ENCODE measurements around the gene PDE8B.

The PDE8B gene

DNA sequence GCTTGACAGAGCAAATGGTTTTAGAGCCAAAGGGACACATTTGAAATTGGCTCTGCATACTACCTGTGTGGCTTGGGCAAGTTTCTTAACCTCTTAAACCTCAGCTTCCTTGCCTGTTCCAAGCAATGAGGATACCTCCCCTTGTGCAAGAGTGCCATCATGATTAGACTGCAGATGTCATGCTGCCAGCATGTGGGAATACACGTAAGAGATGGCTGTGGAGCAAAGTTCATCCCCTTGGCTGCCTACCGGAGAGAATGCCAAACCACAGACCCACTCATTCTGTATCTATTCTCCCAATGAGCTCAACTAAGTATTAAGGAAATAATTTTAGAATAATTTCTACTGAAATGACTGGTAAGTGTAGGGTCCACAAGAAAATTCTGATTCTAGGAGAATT is 180.3 kb downstream of the PDE8B start:
- Histone ChIP-seq H3K4me3 (ENCODE audit: control insufficient read depth in 1 of 7, extremely low read depth in 1 of 7, insufficient read depth in 4 of 7, low read depth in 2 of 7, low read length in 6 of 7) (no peak overlapping the region), H3K27ac (ENCODE audit: insufficient read depth in 1 of 2, low read depth in 1 of 2, low read length in 2 of 2, poor library complexity in 1 of 2, severe bottlenecking in 2 of 2) (no peak overlapping the region), H3K27me3 (replicated peaks in 2 of 5; ENCODE audit: control insufficient read depth in 4 of 5, insufficient read depth in 5 of 5, low read length in 4 of 5) (no peaks in the 10 kb centered on the region), H3K9me3 (ENCODE audit: control extremely low read depth in 1 of 5, control insufficient read depth in 4 of 5, insufficient read depth in 2 of 5, low read depth in 1 of 5, low read length in 4 of 5) (no peaks in the 10 kb centered on the region), H3K36me3 (ENCODE audit: control insufficient read depth in 4 of 4, insufficient read depth in 4 of 4, low read length in 3 of 4) (no peaks in the 10 kb centered on the region), H3K4me1 (ENCODE audit: control extremely low read depth in 1 of 4, control insufficient read depth in 4 of 4, insufficient read depth in 4 of 4, low read length in 3 of 4) (no peaks in the 10 kb centered on the region)
- ChIA-PET CTCF (no interaction called here), POLR2A (no interaction called here)
- WGBS (ENCODE audit: insufficient coverage): no CpG with 5 or more reads among the region's 2 CpGs
- DNase-seq: no peak

- CTCF ChIA-PET: no interaction called here
- H3K36me3 ChIP-seq (ENCODE audit: control insufficient read depth in 4 of 4, insufficient read depth in 4 of 4, low read length in 3 of 4): no peaks in the 10 kb centered on the region
- H3K9me3 ChIP-seq (ENCODE audit: control extremely low read depth in 1 of 5, control insufficient read depth in 4 of 5, insufficient read depth in 2 of 5, low read depth in 1 of 5, low read length in 4 of 5): no peaks in the 10 kb centered on the region
- no peak overlapping the region for H3K27ac ChIP-seq (ENCODE audit: insufficient read depth in 1 of 2, low read depth in 1 of 2, low read length in 2 of 2, poor library complexity in 1 of 2, severe bottlenecking in 2 of 2)
- 93% methylated on average over 9 of the region's 10 CpGs for WGBS (ENCODE audit: insufficient coverage)
- no peak overlapping the region for H3K4me3 ChIP-seq (ENCODE audit: control insufficient read depth in 1 of 7, extremely low read depth in 1 of 7, insufficient read depth in 4 of 7, low read depth in 2 of 7, low read length in 6 of 7)
- DNase-seq: no peak
- POLR2A ChIA-PET: no interaction called here
- H3K27me3 ChIP-seq (replicated peaks in 2 of 5; ENCODE audit: control insufficient read depth in 4 of 5, insufficient read depth in 5 of 5, low read length in 4 of 5): no peaks in the 10 kb centered on the region
- H3K4me1 ChIP-seq (ENCODE audit: control extremely low read depth in 1 of 4, control insufficient read depth in 4 of 4, insufficient read depth in 4 of 4, low read length in 3 of 4): no peaks in the 10 kb centered on the region
These were observed 180.8 kb downstream of the PDE8B start for GRCh38 chr5:77391240-77391765.

GRCh38 chr5:77394064-77394715 is 183.7 kb downstream of the PDE8B start:
- no peaks in the 10 kb centered on the region for H3K4me1 ChIP-seq (ENCODE audit: control extremely low read depth in 1 of 4, control insufficient read depth in 4 of 4, insufficient read depth in 4 of 4, low read length in 3 of 4)
- H3K27me3 ChIP-seq (replicated peaks in 2 of 5; ENCODE audit: control insufficient read depth in 4 of 5, insufficient read depth in 5 of 5, low read length in 4 of 5): no peaks in the 10 kb centered on the region
- H3K4me3 ChIP-seq (ENCODE audit: control insufficient read depth in 1 of 7, extremely low read depth in 1 of 7, insufficient read depth in 4 of 7, low read depth in 2 of 7, low read length in 6 of 7): no peak overlapping the region
- POLR2A ChIA-PET: no interaction called here
- H3K9me3 ChIP-seq (ENCODE audit: control extremely low read depth in 1 of 5, control insufficient read depth in 4 of 5, insufficient read depth in 2 of 5, low read depth in 1 of 5, low read length in 4 of 5): no peaks in the 10 kb centered on the region
- no peak for DNase-seq
- CTCF ChIA-PET: no interaction called here
- WGBS (ENCODE audit: insufficient coverage): 96% methylated on average over 3 of the region's 3 CpGs
- no peaks in the 10 kb centered on the region for H3K36me3 ChIP-seq (ENCODE audit: control insufficient read depth in 4 of 4, insufficient read depth in 4 of 4, low read length in 3 of 4)
- no peak overlapping the region for H3K27ac ChIP-seq (ENCODE audit: insufficient read depth in 1 of 2, low read depth in 1 of 2, low read length in 2 of 2, poor library complexity in 1 of 2, severe bottlenecking in 2 of 2)

DNA sequence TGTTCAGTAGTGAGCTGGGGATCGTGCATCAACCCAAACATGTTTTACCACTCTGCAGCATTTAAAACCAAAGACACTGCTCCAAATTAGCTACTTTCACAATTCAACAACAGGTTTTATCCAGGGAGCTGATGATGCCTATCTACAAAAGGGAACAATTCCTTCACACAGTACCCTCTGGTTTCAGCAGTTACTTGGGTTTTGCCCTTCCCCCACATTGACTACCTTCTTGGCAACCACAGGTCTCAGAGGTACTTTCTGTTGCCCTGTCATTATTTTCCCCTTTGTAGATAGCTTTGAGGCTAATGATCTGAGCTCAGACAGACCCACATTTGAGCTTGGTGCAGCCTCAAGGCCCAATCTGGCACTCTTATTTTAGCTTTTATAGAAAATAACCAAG is 185.5 kb downstream of the PDE8B start:
- ChIA-PET POLR2A (no interaction called here), CTCF (interaction anchor here (0.8 kb wide), 1 partner anchor 301 kb away, joined by 3 read pairs; no protein-coding TSS in a partner anchor)
- H3K36me3 ChIP-seq (ENCODE audit: control insufficient read depth in 4 of 4, insufficient read depth in 4 of 4, low read length in 3 of 4): no peaks in the 10 kb centered on the region
- H3K27ac ChIP-seq (ENCODE audit: insufficient read depth in 1 of 2, low read depth in 1 of 2, low read length in 2 of 2, poor library complexity in 1 of 2, severe bottlenecking in 2 of 2): no peak overlapping the region
- WGBS (ENCODE audit: insufficient coverage): 100% methylated on average over 1 of the region's 1 CpG
- DNase-seq: peak in 1 of 3 donors; percentile 2
- no peaks in the 10 kb centered on the region for H3K4me1 ChIP-seq (ENCODE audit: control extremely low read depth in 1 of 4, control insufficient read depth in 4 of 4, insufficient read depth in 4 of 4, low read length in 3 of 4)
- H3K9me3 ChIP-seq (ENCODE audit: control extremely low read depth in 1 of 5, control insufficient read depth in 4 of 5, insufficient read depth in 2 of 5, low read depth in 1 of 5, low read length in 4 of 5): no peaks in the 10 kb centered on the region
- no peaks in the 10 kb centered on the region for H3K27me3 ChIP-seq (replicated peaks in 2 of 5; ENCODE audit: control insufficient read depth in 4 of 5, insufficient read depth in 5 of 5, low read length in 4 of 5)
- no peak overlapping the region for H3K4me3 ChIP-seq (ENCODE audit: control insufficient read depth in 1 of 7, extremely low read depth in 1 of 7, insufficient read depth in 4 of 7, low read depth in 2 of 7, low read length in 6 of 7)

GRCh38 chr5:77397686-77398292 is 187.3 kb downstream of the PDE8B start:
- ChIA-PET POLR2A (no interaction called here), CTCF (no interaction called here)
- H3K4me3 ChIP-seq (ENCODE audit: control insufficient read depth in 1 of 7, extremely low read depth in 1 of 7, insufficient read depth in 4 of 7, low read depth in 2 of 7, low read length in 6 of 7): no peak overlapping the region
- H3K9me3 ChIP-seq (ENCODE audit: control extremely low read depth in 1 of 5, control insufficient read depth in 4 of 5, insufficient read depth in 2 of 5, low read depth in 1 of 5, low read length in 4 of 5): no peaks in the 10 kb centered on the region
- no peak for DNase-seq
- H3K4me1 ChIP-seq (ENCODE audit: control extremely low read depth in 1 of 4, control insufficient read depth in 4 of 4, insufficient read depth in 4 of 4, low read length in 3 of 4): no peaks in the 10 kb centered on the region
- no peaks in the 10 kb centered on the region for H3K27me3 ChIP-seq (replicated peaks in 2 of 5; ENCODE audit: control insufficient read depth in 4 of 5, insufficient read depth in 5 of 5, low read length in 4 of 5)
- H3K36me3 ChIP-seq (ENCODE audit: control insufficient read depth in 4 of 4, insufficient read depth in 4 of 4, low read length in 3 of 4): no peaks in the 10 kb centered on the region
- 100% methylated on average over 2 of the region's 5 CpGs for WGBS (ENCODE audit: insufficient coverage)
- no peak overlapping the region for H3K27ac ChIP-seq (ENCODE audit: insufficient read depth in 1 of 2, low read depth in 1 of 2, low read length in 2 of 2, poor library complexity in 1 of 2, severe bottlenecking in 2 of 2)

DNA sequence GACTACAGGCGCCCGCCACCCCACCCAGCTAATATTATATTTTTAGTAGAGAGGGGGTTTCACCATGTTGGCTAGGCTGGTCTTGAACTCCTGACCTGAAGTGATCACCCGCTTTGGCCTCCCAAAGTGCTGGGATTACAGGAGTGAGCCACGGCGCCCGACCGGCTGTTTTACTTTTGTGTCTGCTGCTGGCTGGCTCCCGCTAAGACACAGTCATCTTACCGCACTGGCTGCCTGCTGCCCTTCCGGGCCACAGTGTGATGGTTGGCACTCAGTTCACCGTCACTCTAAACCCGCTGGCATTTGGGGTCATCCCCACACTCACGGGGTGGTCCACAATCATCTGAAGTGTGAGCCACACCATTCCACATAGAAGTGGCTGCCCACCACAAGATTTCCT is 188.0 kb downstream of the PDE8B start:
- H3K36me3 ChIP-seq (ENCODE audit: control insufficient read depth in 4 of 4, insufficient read depth in 4 of 4, low read length in 3 of 4): no peaks in the 10 kb centered on the region
- DNase-seq: no peak
- POLR2A ChIA-PET: no interaction called here
- H3K4me1 ChIP-seq (ENCODE audit: control extremely low read depth in 1 of 4, control insufficient read depth in 4 of 4, insufficient read depth in 4 of 4, low read length in 3 of 4): no peaks in the 10 kb centered on the region
- CTCF ChIA-PET: no interaction called here
- H3K9me3 ChIP-seq (ENCODE audit: control extremely low read depth in 1 of 5, control insufficient read depth in 4 of 5, insufficient read depth in 2 of 5, low read depth in 1 of 5, low read length in 4 of 5): no peaks in the 10 kb centered on the region
- H3K27ac ChIP-seq (ENCODE audit: insufficient read depth in 1 of 2, low read depth in 1 of 2, low read length in 2 of 2, poor library complexity in 1 of 2, severe bottlenecking in 2 of 2): no peak overlapping the region
- WGBS (ENCODE audit: insufficient coverage): over 99% methylated on average over 13 of the region's 13 CpGs
- no peak overlapping the region for H3K4me3 ChIP-seq (ENCODE audit: control insufficient read depth in 1 of 7, extremely low read depth in 1 of 7, insufficient read depth in 4 of 7, low read depth in 2 of 7, low read length in 6 of 7)
- H3K27me3 ChIP-seq (replicated peaks in 2 of 5; ENCODE audit: control insufficient read depth in 4 of 5, insufficient read depth in 5 of 5, low read length in 4 of 5): no peaks in the 10 kb centered on the region

DNA sequence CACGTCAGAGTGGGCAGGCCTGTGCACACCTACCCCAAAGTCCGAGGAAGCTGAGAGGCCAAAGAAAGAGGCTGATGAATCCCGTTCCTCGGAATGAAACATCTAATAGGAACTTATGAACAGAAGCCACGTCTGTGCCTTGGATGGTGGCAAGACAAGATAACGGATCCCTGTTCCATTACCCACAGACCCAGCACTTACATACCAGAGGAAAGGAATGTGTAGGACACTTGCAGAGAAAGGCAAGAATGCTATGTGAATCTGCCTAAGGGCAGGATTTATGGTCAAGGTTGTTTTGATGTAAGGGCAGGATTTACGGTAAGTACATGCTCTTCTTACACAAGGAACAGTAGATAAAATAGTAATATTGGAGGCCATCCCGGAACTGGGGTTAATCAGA is 188.4 kb downstream of the PDE8B start:
- H3K36me3 ChIP-seq (ENCODE audit: control insufficient read depth in 4 of 4, insufficient read depth in 4 of 4, low read length in 3 of 4): no peaks in the 10 kb centered on the region
- H3K9me3 ChIP-seq (ENCODE audit: control extremely low read depth in 1 of 5, control insufficient read depth in 4 of 5, insufficient read depth in 2 of 5, low read depth in 1 of 5, low read length in 4 of 5): no peaks in the 10 kb centered on the region
- ChIA-PET CTCF (no interaction called here), POLR2A (no interaction called here)
- no peak overlapping the region for H3K27ac ChIP-seq (ENCODE audit: insufficient read depth in 1 of 2, low read depth in 1 of 2, low read length in 2 of 2, poor library complexity in 1 of 2, severe bottlenecking in 2 of 2)
- no peak overlapping the region for H3K4me3 ChIP-seq (ENCODE audit: control insufficient read depth in 1 of 7, extremely low read depth in 1 of 7, insufficient read depth in 4 of 7, low read depth in 2 of 7, low read length in 6 of 7)
- H3K27me3 ChIP-seq (replicated peaks in 2 of 5; ENCODE audit: control insufficient read depth in 4 of 5, insufficient read depth in 5 of 5, low read length in 4 of 5): no peaks in the 10 kb centered on the region
- DNase-seq: no peak
- 98% methylated on average over 8 of the region's 8 CpGs for WGBS (ENCODE audit: insufficient coverage)
- H3K4me1 ChIP-seq (ENCODE audit: control extremely low read depth in 1 of 4, control insufficient read depth in 4 of 4, insufficient read depth in 4 of 4, low read length in 3 of 4): no peaks in the 10 kb centered on the region

Measured in common myeloid progenitor, CD34-positive (primary cell).